HuH-7.5 (cell line): ENCODE results near the gene TMEM181.
"Not testable (repeated sequence)": the region's sequence is repeated elsewhere in the genome, so short reads cannot be mapped to it uniquely, and the experiment has no call there.

Source experiments
- DNase-seq: peaks from one replicate; pipeline ENCODE4 v3.0.0; 2011; ENCODE audit warnings: low spot score

Gene TMEM181

DNA sequence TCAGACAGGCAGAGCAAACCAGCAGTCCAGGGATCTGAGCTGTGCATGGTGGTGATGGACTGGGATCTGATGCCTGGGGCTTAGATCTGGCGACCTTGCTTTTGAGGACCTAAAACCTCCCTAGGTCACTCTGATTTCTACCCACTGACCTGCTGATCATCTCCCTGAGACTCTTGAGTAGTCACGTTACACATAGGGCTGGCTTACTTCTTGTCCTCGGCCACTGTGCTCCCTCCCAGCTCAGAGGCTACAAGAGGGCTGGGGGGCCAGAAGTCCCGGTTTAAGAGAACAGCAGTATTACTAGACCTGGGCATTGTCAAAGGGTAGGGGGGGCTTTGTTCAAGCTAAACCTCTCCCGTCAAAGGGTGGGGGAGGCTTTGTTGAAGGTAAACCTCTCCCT, 79.2 kb downstream of the TMEM181 start:
- DNase-seq, result no peak

DNA sequence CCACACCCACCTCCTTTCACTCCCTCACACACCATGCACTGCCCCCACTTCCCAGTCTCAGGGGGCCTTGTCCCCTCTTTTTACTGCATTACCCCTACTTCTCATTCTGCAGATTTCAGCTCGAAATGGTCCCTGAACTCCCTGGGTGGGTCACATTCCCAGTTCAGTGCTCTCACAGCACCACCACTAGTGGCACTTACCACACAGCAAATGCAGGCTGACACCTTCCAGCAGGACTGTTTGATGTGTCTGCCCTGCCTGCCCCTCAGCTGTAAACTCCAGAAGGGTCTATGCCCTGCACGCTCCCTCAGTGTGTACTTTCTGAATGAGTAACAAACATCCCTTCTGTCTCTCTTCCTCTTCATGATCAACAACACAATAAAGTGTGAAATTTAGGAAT, 80.6 kb downstream of the TMEM181 start:
- DNase-seq, result no peak

DNA sequence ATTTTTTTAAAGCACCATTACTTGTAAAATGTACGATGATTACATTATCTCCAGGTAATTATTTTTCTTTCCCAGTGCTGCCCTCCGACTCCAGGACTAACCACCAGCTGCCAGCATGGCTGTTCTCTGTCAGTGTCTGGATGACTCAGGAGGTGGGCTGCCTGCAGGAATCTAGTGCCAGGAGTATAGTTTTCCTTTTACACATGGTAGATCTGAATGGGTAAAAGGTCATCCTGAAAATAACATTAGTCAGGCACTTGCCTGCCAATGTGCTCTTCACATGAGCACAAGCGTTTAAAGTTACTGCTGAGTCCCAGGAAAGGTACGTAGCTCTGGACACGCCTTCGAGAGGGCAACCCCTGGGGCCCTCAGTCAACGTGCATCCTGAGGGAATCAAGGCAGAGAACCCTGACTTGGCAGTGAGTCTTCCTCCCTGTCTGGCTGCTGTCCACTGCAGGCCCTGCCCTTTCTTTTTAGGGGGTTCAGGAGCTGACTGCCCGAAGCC, 82.3 kb downstream of the TMEM181 start:
- DNase-seq, result no peak

DNA sequence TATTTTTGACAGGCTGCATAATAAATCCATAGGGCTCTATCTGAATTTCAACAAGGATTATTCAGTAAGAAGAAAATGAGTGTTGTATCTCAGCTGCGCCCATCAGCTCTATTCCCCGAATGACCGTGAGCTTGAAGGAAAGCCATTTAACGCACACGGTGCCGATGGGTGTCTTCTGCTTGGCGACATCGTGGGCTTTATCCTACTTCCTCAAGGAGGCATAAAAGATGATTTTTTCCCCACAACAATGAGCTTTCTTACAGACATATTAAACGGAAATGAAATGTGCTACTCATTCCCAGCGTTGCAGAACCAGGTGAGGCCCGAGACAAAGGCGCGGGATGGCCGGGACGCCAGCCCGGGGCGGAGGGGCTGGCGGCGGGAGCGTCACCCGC, 83.9 kb downstream of the TMEM181 start:
- no peak for DNase-seq

DNA sequence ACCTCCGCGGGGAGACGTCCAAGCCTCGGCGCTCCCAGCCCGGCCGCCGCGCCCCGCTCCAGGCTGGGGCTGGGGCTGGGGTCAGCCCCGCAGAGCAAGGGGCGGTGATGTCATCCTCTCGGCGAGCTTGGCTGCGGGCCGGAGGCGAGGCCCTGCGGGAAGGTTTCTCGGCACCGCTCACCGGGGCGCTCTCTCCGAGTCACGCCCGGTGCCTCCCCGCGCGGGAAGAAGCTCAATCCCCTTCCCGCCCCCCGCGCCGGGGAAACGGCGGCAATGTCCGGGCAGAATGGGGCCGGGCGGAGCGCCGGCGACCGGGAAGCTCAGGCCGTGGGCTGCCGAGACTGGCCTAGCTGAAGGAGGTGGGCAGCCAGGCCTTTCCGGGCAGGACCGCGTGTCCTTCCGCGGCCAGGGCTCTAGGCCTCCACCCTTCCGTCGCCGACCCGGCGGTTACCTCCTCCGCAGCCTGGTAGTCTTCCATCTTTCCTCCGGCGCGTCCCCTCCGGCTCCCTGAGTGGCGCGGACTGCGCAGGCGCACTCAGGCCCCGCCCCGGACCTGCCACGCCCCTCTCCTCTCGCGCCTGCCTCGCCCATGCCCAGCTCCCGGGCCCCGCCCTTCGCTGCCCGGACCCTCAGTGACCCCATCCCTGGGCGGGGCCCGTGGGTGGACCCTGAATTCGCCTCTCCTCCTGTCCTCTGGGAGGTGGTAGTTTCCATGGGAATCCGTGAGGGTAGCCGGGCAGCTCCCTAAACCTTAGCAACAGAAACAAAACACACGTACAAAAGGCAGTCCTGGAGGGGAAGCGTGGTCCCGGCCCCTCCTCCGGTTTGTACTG, 84.6 kb downstream of the TMEM181 start, which contains the start of gene DYNLT1:
Gene DYNLT1, minus strand, starts transcription at position 513 of the 833 bp plus-strand sequence. Its CDS starts 35 bp downstream, at position 478.
- peak; percentile 89 for DNase-seq

DNA sequence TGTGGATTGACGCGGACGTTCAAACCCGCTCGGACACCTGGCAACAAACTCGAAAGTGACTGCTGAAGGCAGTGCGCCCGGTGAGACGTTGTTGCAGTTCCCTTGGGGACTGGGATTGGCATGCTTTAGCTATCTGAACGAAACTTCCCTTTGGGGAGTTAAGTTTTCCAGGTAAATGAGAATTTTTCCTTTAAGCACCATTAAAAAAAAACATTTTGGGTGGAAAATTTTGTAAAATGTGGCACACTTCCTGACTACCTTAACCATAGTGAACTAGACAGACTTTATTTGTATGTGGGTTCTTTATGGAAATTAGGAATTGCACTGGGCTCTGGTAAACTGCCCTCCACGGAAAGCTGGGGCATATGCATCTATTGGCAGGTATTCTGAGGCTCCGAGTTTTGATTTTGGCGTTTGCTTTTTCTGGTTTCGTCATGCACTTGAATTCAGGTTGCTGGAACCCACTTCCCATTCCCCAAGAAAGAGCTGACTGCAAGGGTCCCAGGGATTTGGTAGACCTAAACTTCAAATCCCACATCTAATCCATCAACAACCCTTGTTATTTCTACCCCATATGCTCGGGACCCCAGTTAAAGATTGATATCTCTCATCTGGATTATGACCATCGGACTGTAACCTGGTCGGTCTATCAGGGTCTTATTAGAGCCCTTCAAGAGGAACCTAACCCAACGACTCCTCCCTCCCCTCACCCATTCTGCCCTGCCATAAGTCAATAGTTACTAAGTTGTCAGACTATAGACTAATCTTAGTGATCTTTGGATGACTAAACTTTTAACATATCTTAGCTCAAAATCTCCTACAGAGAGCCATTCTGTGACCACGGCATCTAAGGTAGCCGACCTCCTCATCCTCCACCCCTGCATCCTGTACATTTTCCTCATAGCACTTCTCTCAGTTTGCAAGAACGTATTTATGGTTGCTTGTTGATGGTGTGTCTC, 85.5 kb downstream of the TMEM181 start:
- DNase-seq, result no peak

DNA sequence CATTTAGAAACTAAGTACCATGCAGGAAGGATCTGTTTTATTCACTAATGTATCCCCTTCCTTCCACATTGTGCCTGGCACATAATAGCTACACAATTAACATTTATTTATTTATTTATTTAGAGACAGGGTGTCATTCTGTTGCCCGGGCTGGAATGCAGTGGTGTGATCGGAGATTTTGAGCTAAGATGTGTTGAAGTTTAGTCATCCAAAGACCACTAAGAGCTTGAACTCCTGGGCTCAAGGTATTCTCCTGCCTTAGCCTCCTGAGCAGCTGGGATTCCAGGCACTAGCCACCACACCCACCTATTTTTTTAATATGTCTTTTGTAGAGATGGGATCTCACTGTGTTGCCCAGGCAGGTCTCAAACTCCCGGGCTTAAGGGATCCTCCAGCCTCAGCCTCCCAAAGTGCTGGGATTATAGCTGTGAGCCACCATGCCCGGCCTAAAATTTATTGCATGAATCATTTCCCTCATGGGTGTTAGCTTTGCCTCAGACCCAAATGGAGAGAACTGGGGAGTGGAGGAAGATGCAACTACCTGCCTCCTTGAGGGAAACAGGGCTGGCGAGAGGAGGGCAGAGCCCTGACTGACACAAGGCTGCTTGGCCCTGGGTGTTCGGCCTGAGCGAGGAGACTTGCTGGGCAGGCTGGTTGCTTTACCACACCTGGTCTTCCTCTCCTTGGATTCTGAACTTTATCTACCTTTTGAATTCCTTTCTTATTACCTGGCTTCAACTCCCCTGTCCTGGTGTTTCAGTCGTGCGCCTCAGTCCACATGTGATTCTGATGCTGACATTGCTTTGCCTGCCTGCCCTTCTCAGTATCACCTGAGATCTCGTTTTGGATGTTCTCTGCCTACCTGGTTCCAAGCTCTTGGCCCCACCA, 86.4 kb downstream of the TMEM181 start:
- DNase-seq, result no peak

DNA sequence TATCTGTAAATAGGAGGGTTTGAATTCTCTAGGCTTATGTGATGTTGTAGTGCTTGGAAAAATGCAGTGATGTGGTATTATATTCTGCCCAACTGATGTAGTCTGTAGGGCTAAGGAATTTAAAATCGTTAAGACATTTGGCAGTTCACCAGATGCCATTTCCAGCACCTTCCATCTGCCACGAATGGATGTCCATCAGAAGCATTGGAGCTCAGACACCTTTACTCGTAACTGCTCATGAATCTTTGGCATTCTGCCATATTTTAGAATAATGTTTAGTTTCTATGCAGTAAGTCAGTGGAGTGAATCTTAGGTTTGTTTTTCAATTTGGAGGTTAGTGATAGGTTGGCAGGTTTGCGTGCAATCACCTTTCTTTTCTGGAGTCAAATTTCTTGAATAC, 87.6 kb downstream of the TMEM181 start:
- no peak for DNase-seq

DNA sequence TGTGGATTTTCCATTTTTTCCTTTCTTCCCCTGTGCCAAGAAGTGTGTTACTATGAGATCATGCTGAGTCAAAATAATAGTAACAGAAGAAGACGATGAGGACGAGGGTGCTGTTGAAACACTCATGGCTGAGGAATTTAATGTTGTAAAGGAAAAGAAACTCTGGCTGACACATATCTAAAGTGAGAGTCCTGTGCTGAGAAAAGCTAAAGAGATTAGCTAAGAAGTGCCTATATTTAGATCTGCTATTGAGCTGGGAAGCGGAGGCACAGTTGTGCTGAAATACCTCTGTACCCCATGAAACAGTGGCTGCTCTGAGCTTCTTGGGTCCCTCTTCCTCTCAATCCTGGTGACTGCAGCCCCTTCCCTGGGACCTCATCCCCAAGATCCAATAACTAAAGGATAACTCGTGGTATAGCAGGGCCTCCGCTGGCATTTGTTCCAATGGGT, 88.8 kb downstream of the TMEM181 start:
- no peak for DNase-seq

DNA sequence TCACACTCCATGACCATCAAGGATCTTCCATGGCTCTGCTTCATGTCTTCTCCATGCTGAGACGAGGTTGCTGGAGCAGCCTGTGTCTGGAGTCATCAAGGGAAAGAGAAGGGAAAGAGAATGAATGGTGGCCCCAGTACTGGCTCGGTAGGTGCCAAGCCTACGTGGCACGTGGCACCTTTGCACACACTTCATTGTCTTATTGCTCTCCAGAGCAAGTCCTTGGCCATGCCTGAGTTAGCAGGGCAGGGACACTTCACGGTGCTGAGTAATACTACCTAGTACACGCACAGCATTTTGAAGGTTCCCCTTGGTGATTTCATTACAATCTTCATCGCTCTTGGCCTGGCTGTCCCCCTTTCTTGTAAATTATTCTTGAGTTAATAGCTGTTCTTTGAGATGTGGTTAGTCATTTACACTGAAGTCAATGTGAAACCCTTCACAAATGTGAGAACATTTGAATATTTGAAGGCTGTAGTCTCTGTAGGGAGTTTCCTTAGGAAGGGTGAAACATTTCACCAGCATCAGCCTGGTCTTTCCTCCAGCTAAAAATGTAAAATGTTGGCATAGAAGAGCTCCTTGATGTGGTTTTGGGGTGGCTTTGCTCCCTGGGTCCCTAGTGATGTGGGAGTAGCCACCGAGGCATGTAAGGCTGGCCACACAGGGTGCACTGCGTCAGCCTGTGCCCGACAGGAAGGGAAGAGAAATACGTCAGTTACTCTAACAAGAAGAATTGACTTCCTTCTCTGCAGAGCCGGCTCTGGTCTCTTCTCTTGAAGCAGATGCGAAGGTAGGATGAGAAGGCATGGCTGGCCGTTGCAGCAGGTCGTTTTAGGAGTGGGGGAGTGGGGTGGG, 89.6 kb downstream of the TMEM181 start, which contains the start of gene SYTL3:
Gene SYTL3, plus strand, starts transcription at position 766 of the 855 bp plus-strand sequence. CDS start 13,215 bp downstream, outside the sequence.
- no peak for DNase-seq

DNA sequence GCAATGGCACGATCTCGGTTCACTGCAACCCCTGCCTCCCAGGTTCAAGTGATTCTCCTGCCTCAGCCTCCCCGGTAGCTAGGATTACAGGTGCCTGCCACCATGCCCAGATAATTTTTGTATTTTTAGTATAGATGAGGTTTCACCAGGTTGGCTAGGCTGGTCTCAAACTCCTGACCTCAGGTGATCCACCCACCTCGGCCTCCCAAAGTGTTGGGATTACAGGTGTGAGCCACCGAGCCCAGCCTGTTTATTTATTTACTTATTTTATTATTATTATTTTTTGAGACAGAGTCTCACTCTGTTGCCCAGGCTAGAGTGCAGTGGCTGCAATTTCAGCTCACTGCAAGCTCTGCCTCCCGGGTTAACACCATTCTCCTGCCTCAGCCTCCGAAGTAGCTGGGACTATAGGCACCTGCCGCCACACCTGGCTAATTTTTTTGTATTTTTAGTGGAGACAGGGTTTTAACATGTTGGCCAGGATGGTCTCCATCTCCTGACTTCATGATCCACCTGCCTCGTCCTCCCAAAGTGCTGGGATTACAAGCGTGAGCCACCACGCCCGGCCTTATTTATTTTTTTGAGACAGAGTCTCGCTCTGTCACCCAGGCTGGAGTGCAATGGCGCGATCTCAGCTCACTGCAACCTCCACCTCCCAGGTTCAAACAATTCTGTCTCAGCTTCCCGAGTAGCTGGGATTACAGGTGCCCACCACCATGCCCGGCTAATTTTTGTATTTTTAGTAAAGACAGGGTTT, 92.3 kb downstream of the TMEM181 start:
- DNase-seq, result not testable (repeated sequence)

DNA sequence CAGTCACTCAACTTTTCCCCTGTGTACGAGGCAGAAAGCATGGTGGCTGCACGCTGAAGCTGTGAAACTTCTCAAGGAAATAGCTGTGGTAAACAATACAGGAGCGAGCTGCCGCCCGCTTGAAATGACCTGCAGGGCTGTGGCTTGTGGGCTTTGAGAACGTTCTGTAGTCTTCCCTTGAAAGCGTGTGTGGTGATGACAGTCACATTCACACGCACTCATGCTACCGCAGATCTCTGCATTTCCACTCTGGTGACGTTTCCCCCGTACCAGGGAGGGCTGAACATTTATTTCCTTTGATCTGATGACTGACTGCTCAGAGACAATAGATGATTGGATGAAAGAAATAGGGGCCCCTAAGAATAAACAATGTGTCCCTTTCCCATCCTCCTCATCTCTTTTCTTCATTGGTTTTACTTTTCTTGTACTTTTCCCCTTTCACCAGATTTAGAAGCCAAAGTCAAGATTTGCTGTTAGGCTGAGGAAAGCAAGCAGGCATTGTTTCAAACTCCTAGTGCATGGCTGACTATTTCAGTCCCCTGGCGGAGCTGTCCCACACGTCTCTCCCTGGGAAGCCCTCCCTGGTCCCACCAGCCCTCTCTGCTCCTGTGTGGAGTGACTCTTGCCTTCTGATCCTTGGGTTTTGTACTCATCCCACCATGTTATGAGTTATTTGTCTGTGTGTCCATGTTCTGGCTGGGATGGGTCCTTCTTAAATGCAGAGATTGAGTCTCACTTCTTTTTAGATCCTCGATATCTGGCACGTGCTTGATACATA, 93.9 kb downstream of the TMEM181 start:
- no peak for DNase-seq

DNA sequence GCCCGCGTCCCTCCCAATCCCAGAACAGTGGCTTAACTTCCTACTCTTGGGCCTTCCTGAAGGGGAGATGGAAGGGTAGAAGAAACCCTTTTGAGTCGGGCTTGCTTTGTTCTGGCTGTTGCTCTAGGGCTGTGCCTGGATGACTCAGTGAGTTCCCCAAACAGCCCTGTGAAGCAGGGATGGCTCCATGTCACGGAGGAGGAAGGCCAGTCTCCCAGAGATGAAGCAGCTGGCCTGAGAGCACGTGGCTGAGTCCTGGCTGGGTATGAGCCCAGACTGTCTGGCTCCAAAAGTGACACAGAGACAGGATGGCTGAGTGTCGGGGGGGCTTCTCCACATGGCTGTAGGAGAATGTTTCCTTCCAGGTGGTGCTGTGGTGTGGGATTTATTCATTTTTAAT, 94.6 kb downstream of the TMEM181 start:
- no peak for DNase-seq

DNA sequence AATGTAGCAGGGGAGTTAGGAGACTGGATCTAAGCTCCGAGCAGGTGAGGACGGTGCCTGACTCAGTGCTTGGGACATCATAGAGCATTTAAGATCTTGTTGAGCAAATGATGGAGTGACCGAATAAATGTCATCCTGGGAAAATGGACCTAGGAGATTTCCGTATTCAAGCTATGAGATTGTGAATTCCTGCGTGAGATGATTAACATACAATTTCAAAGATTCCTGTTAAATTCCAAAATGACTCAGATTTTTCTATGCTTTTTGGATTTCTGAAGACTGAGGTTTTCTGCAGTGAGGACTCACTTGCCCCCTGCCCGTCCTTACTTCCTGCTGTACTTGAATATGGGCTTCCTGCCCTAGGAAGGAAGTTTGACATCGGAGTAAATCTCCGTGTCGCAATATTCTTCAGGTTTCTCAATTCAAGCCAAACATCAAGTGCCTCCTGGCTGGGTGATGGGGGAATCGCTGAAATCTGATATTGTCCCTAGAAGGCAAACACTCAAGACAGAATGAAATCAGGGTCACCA, 95.1 kb downstream of the TMEM181 start:
- no peak for DNase-seq

DNA sequence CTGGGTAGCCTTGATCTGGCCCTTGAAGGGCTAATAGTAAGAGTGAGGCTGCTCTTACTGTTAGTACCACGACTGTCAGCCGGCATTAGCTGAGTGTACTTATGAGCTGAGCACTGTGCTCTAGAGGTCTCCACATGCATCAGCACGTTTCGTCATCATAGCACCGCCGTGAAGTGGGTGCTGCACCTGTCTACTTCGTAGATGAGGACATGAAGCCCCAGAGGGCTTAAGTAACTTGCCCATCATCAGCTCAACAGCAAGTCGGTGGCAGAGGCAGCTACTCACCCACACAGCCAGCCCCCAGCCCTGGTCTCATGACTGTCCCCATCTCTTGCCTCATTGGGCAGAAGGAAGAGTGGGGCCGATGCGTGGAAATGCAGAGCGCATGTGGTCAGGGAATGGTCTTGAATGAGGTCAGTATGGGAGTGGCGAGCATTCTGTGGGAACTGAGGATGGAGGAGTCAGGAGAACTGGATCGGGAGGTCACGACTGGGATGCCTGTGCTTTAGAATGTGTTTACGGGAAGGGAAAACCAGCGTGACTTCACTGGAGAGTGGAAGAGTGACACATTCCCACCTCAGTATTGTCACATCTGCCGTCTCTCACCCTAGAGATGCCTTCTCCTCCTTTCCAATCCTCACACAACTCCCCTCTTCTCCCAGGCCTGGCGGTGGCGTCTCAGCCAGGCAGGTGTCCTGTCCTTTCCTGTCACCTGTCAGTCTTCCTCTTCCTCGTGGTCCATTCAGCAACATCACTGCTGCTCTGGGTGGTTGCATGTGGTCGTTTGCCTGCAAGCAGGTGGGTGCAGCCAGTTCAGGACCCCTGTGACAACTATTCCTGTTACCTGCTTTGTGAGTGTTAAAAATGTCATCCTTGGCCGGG, 95.9 kb downstream of the TMEM181 start:
- DNase-seq, result no peak

DNA sequence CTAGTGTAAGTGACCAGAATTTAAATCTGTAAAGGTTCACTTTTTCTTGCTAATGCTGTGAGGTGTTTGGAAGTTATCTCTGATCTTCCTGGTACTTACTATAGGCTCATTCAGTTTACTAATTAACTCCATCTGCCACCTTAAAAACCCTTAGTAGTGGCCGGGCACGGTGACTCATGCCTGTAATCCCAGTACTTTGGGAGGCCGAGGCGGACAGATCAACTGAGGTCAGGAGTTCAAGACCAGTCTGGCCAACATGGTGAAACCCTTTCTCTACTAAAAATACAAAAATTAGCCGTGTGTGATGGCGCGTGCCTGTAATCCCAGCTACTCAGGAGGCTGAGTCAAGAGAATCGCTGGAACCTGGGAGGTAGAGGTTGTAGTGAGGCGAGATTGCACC, 97.1 kb downstream of the TMEM181 start:
- not testable (repeated sequence) for DNase-seq

DNA sequence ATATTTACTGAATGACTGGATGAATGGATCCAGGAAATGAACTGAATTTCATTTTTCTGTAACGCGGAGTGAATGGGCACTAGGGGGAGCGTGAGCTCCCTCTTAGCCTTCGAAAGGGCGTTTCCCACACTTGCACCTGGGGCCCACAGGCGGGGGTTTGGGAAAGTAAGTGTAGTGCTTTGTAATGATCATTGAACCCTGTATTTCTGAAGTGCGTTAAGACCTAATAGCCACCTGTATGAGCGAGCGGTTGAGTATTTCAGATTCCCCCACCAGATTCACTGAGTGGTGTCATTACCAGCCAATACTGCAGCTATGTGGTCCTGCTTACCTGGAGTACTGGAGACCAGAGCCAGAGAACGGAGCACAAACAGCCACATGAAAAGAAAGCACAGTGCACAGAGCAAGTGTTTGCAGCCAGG, 100.5 kb downstream of the TMEM181 start:
- peak; percentile 54 for DNase-seq
